Measurements from ENCODE around the gene DMAP1.

The DMAP1 gene

GRCh38 chr1:44244986-44245385 is 31.7 kb downstream of the DMAP1 start:
- Histone ChIP-seq H3K4me3 (ENCODE audit: low read length) (no peak overlapping the region), H3K27me3 (replicated peaks; ENCODE audit: insufficient read depth, low read length) (no peaks in the 10 kb centered on the region), H3K9ac (ENCODE audit: low read length) (no peak overlapping the region), H3K4me2 (ENCODE audit: low read depth, low read length) (no peak overlapping the region), H3K79me2 (ENCODE audit: low read length) (no peaks in the 10 kb centered on the region), H3K9me3 (replicated peaks; ENCODE audit: insufficient read depth, low read length) (no peaks in the 10 kb centered on the region), H3K9me2 (replicated peaks; ENCODE audit: insufficient read depth, low read length) (no peaks in the 10 kb centered on the region), H2AFZ (ENCODE audit: low read length) (no peak overlapping the region), H3K27ac (ENCODE audit: low read length) (no peak overlapping the region), H3F3A (ENCODE audit: insufficient read depth, low read length) (no peaks in the 10 kb centered on the region), H3K4me1 (ENCODE audit: low read length) (no peaks in the 10 kb centered on the region), H3K36me3 (replicated peaks; ENCODE audit: insufficient read depth, low read length) (no peaks in the 10 kb centered on the region), H4K20me1 (ENCODE audit: insufficient read depth, low read length) (no peaks in the 10 kb centered on the region)
- TF ChIP-seq CTCF (IDR thresholded peaks at IDR 0.05; ENCODE audit: low read length) (no peak), EZH2 (optimal IDR thresholded peaks at IDR 0.05; ENCODE audit: low read depth, low read length) (no peak), EZH2phosphoT487 (IDR thresholded peaks at IDR 0.05; ENCODE audit: low read length) (no peak)
- no peak for DNase-seq

GRCh38 chr1:44246806-44247205 is 33.5 kb downstream of the DMAP1 start:
- DNase-seq: no peak
- H3K4me2 ChIP-seq (ENCODE audit: low read depth, low read length): no peak overlapping the region
- no peak overlapping the region for H3K9ac ChIP-seq (ENCODE audit: low read length)
- H3K4me3 ChIP-seq (ENCODE audit: low read length): no peak overlapping the region
- no peak overlapping the region for H2AFZ ChIP-seq (ENCODE audit: low read length)
- H4K20me1 ChIP-seq (ENCODE audit: insufficient read depth, low read length): no peaks in the 10 kb centered on the region
- no peaks in the 10 kb centered on the region for H3K27me3 ChIP-seq (replicated peaks; ENCODE audit: insufficient read depth, low read length)
- no peaks in the 10 kb centered on the region for H3K9me3 ChIP-seq (replicated peaks; ENCODE audit: insufficient read depth, low read length)
- no peak overlapping the region for H3K27ac ChIP-seq (ENCODE audit: low read length)
- no peaks in the 10 kb centered on the region for H3K4me1 ChIP-seq (ENCODE audit: low read length)
- TF ChIP-seq CTCF (IDR thresholded peaks at IDR 0.05; ENCODE audit: low read length) (no peak), EZH2 (optimal IDR thresholded peaks at IDR 0.05; ENCODE audit: low read depth, low read length) (no peak), EZH2phosphoT487 (IDR thresholded peaks at IDR 0.05; ENCODE audit: low read length) (no peak)
- no peaks in the 10 kb centered on the region for H3K36me3 ChIP-seq (replicated peaks; ENCODE audit: insufficient read depth, low read length)
- no peaks in the 10 kb centered on the region for H3K79me2 ChIP-seq (ENCODE audit: low read length)
- H3K9me2 ChIP-seq (replicated peaks; ENCODE audit: insufficient read depth, low read length): no peaks in the 10 kb centered on the region
- H3F3A ChIP-seq (ENCODE audit: insufficient read depth, low read length): no peaks in the 10 kb centered on the region

- Histone ChIP-seq H3K9me3 (replicated peaks; ENCODE audit: insufficient read depth, low read length) (no peaks in the 10 kb centered on the region), H3K36me3 (replicated peaks; ENCODE audit: insufficient read depth, low read length) (no peaks in the 10 kb centered on the region), H3K4me3 (ENCODE audit: low read length) (no peak overlapping the region), H3K27ac (ENCODE audit: low read length) (no peak overlapping the region), H3F3A (ENCODE audit: insufficient read depth, low read length) (no peaks in the 10 kb centered on the region), H3K79me2 (ENCODE audit: low read length) (no peaks in the 10 kb centered on the region), H3K9me2 (replicated peaks; ENCODE audit: insufficient read depth, low read length) (no peaks in the 10 kb centered on the region), H3K9ac (ENCODE audit: low read length) (no peak overlapping the region), H3K4me1 (ENCODE audit: low read length) (no peaks in the 10 kb centered on the region), H3K4me2 (ENCODE audit: low read depth, low read length) (no peak overlapping the region), H3K27me3 (replicated peaks; ENCODE audit: insufficient read depth, low read length) (no peaks in the 10 kb centered on the region), H2AFZ (ENCODE audit: low read length) (no peak overlapping the region), H4K20me1 (ENCODE audit: insufficient read depth, low read length) (no peaks in the 10 kb centered on the region)
- no peak for TF ChIP-seq CTCF (IDR thresholded peaks at IDR 0.05; ENCODE audit: low read length)
- no peak for TF ChIP-seq EZH2phosphoT487 (IDR thresholded peaks at IDR 0.05; ENCODE audit: low read length)
- no peak for TF ChIP-seq EZH2 (optimal IDR thresholded peaks at IDR 0.05; ENCODE audit: low read depth, low read length)
- no peak for DNase-seq
Measured at GRCh38 chr1:44249543-44249942, 36.3 kb downstream of the DMAP1 start.

Measured in MM.1S (cell line).